Activated CD4-positive, alpha-beta T cell treated with anti-CD3 and anti-CD28 coated beads, Interleukin-2, Interleukin-4, amounts not matched to agents 100 ng/mL and 50 ng/mL, durations not matched to agents 16 hours and 8 hours (primary cell): ENCODE measurements around the gene NLN.
A peak's percentile ranks its signal among the peaks of the same experiment; 100 is the strongest.

ENCODE experiments used
- DNase-seq: peaks from one replicate; pipeline ENCODE4 v3.0.0-alpha.2; 2020; ENCODE audit warnings: low spot score

NLN gene

GRCh38 chr5:65809817-65810531 is 88.0 kb downstream of the NLN start:
- no peak for DNase-seq

DNA sequence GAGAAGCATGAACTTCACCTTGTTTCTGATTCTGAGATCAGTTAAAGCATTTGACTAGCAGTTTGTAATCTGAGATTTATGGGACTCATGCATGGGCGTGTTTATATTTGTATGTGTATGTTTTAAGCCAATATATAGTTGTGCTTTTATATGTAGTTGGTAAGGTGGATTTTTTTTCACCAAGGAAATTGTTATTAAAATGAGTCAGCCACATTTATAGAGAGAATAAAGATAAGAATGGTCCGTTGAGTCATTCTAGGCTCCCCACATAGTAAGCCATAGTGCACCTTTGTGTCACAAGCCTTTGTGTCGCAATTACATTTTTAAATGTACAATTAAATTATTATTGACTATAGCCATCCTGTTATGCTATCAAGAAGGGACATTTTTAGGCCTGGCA is 89.0 kb downstream of the NLN start:
- DNase-seq: no peak

- DNase-seq: no peak
Measured at GRCh38 chr5:65811885-65812284, 89.9 kb downstream of the NLN start.

GRCh38 chr5:65812648-65813047 is 90.6 kb downstream of the NLN start:
- DNase-seq: no peak

GRCh38 chr5:65813174-65813573 is 91.2 kb downstream of the NLN start:
- DNase-seq: no peak

DNA sequence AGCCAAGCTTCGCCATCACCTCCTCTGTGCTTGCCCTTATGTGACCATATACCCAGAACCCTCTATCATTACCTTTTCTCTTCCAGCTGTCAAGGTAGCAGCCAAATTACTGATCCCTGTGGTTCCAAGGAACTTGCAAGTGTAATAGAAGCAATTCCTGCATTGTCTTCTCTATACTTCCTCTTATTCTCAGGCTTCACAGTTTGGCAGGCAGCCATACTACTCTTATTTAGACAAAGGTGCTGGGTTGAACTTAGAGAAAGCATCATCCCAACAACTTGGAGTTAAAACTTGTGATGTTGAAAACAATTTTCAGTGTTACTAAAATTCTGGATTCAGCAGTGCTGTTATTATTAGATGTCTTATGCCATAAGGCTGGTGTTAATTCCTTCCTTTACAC is 93.2 kb downstream of the NLN start:
- DNase-seq: no peak

DNA sequence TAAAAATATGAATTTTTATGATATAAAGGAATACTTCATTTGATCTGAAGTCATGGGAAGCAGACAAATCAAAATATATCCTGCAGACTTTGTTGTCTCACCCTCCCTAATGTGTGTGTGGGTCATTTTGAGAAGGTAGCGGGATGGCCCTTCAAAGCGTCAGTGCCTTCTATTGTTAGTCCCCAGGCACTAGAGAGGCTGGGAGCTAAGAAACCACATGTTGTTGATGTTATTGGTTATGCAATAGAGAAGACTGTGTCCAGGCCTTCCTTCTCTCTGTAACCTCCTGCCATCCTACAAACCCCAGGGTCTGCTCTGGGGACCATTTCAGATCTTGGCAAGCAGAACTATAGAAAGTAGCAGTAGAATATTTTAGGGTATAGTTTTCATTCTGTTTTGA is 94.7 kb downstream of the NLN start:
- no peak for DNase-seq

DNA sequence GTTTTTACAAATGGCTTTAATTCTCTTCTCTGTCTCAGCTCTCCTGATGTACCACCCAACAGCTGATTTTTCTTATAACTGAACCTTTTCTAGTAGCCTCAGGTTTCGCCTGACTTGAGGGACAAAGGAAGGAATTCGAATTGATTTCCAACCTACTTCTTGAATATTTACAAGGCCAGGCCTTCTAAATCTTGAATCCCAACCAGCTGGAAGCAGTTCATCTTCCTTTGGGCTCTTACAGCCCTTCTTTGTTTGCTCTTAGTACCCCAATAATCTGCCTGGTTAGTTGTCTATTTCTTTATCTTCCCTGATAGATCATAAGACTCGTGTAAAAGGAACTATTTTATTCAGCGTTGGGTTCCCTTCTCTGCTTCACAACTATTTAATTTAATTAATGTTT is 95.9 kb downstream of the NLN start:
- no peak for DNase-seq

- DNase-seq: no peak
Measured at GRCh38 chr5:65818592-65818991, 96.6 kb downstream of the NLN start.

GRCh38 chr5:65819215-65819904 is 97.4 kb downstream of the NLN start:
- no peak for DNase-seq

DNA sequence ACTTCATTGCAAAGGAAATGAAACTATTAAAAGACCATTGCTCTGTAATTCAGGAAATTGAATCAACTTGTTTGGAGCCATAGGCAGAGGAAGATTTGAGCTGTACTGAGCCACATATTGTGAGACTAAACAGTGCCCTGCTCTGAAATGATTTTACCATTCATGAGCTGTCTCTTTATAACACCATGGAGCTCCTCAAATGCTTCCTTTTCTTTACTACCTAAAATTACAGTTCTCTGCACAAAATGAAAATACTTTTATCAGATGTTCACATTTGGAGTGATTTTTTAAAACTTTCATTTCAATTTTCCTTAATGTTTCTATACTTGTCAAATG is 97.9 kb downstream of the NLN start:
- DNase-seq: peak; percentile 23

DNA sequence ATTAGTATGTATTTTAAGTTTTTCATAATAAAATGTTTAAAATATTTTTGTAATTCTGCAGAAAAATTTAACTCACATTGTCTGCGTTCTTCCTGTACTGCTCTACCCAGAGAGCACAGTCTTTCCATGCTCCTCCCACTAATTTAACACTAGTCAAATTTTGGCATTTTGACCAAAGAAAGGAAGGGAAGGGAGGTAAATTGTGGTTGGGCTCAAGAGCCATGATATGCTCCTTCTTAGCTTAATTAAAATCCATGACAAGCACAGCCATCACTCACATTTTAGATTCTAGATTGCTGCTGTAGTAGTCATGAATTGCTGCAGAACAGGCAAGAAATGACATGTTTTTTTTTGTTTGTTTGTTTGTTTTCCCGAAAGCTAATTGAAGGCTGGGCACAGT is 98.4 kb downstream of the NLN start:
- DNase-seq: no peak

GRCh38 chr5:65821966-65822365 is 100.0 kb downstream of the NLN start:
- DNase-seq: no peak

GRCh38 chr5:65822710-65823109 is 100.7 kb downstream of the NLN start:
- DNase-seq: no peak

GRCh38 chr5:65823204-65823603 is 101.2 kb downstream of the NLN start:
- no peak for DNase-seq

- no peak for DNase-seq
Measured at GRCh38 chr5:65823845-65824445, 101.9 kb downstream of the NLN start.

GRCh38 chr5:65825408-65826328 is 103.7 kb downstream of the NLN start:
- no peak for DNase-seq

GRCh38 chr5:65828022-65828896 is 106.3 kb downstream of the NLN start:
- no peak for DNase-seq

DNA sequence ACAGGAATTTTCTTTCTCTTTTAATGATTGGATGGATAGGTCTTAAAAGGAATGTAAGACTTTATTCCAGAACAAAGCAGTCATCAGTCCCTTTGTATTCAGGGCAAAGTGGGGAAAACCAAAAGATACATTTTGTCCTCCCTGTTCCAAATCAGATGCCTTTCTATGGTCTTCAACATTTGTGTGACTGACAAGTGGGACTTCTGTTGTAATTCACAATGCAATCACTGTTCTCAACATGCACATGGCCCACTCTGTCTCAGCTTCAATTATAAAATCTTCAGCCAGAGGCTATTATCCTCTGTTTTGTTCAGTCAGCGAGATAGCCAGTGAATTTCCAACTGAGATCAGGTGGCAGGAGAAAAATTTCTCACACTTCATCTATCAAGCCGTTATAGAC is 108.9 kb downstream of the NLN start:
- DNase-seq: no peak

- DNase-seq: no peak
Measured at GRCh38 chr5:65831276-65831675, 109.3 kb downstream of the NLN start.

GRCh38 chr5:65832152-65832551 is 110.1 kb downstream of the NLN start:
- DNase-seq: no peak
